Ishikawa (cell line): Measurements from ENCODE around the gene GINS2.
A peak's percentile ranks its signal among the peaks of the same experiment; 100 is the strongest.

Source experiments
- CEBPB ChIP-seq: IDR thresholded peaks from 2 replicates; pipeline ENCODE4 v1.6.1; 2012
- CREB1 ChIP-seq: IDR thresholded peaks from 2 replicates; pipeline ENCODE4 v1.6.1; 2012; ENCODE audit warnings: low read depth
- EGR1 ChIP-seq: IDR thresholded peaks from 2 replicates; pipeline ENCODE4 v1.6.1; 2012
- EP300 ChIP-seq: IDR thresholded peaks from 2 replicates; pipeline ENCODE4 v1.6.1; 2012; ENCODE audit warnings: borderline replicate concordance
- FOXM1 ChIP-seq: IDR thresholded peaks from 2 replicates; pipeline ENCODE4 v1.6.1; 2012; ENCODE audit warnings: low read depth, borderline replicate concordance
- MAX ChIP-seq: IDR thresholded peaks from 2 replicates; pipeline ENCODE4 v1.6.1; 2012
- NFIC ChIP-seq: IDR thresholded peaks from 2 replicates; pipeline ENCODE4 v1.6.1; 2012
- RAD21 ChIP-seq: IDR thresholded peaks from 2 replicates; pipeline ENCODE4 v1.6.1; 2012; ENCODE audit warnings: low read depth
- REST ChIP-seq: IDR thresholded peaks from 2 replicates; pipeline ENCODE4 v1.6.1; 2012; ENCODE audit warnings: low read depth, mild to moderate bottlenecking
- TAF1 ChIP-seq: IDR thresholded peaks from 2 replicates; pipeline ENCODE4 v1.6.1; 2012; ENCODE audit warnings: low read depth, mild to moderate bottlenecking
- TCF12 ChIP-seq: IDR thresholded peaks from 2 replicates; pipeline ENCODE4 v1.6.1; 2012; ENCODE audit warnings: low read depth
- TEAD4 ChIP-seq: IDR thresholded peaks from 2 replicates; pipeline ENCODE4 v1.6.1; 2012
- YY1 ChIP-seq: IDR thresholded peaks from 2 replicates; pipeline ENCODE4 v1.6.1; 2012; ENCODE audit warnings: low read depth
- ZBTB7A ChIP-seq: IDR thresholded peaks from 2 replicates; pipeline ENCODE4 v1.6.1; 2012; ENCODE audit warnings: low read depth
- TF ChIP-seq, protein P1 (sequence below): IDR thresholded peaks from 2 replicates; pipeline ENCODE4 v1.6.1; 2012

Gene GINS2

DNA sequence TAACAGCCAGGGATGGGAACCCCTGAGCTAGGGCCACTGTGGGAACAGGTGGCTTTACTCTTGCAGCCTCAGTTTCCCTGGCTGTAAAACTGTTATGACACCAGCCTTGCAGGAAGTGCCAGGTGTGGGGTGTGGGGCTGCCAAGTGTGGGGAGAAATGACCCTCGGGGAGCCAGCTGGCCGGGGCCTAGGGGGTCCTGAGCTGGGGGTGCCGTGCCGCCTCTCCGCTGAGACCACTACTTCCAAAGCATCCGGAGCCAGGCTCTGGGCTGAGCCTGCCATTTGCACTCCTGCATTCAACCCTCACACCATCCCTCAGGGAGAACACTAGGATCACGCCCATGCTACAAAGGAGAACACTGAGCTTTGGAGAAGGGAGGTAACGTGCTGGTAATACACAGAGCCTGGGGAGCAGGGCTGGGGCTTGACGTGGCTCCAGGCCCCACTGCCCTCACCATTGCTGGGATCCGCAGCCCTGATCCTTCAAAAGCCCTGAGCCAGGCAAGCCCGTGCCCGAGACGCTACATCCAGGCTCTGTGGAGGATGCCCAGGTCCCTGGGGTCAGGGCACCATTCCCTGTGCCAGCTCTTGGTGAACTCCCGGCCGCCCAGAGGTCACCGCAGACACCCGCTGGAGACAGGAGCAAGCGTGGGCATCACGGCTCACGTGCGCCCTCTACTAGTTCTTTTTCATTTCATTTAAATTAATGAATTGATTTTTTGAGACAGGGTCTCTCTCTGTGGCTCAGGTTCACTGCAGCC lies 28.8 kb upstream of the GINS2 start:
- TF ChIP-seq TAF1 (no peak), RAD21 (peak; percentile 85)

- TF ChIP-seq NFIC (no peak), CREB1 (no peak), FOXM1 (no peak), TAF1 (no peak), TCF12 (no peak), EP300 (no peak), REST (no peak)
- TF ChIP-seq, protein P1, sequence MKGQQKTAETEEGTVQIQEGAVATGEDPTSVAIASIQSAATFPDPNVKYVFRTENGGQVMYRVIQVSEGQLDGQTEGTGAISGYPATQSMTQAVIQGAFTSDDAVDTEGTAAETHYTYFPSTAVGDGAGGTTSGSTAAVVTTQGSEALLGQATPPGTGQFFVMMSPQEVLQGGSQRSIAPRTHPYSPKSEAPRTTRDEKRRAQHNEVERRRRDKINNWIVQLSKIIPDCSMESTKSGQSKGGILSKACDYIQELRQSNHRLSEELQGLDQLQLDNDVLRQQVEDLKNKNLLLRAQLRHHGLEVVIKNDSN: no peak
These were observed 27.9 kb upstream of the GINS2 start for GRCh38 chr16:85716680-85717038.

DNA sequence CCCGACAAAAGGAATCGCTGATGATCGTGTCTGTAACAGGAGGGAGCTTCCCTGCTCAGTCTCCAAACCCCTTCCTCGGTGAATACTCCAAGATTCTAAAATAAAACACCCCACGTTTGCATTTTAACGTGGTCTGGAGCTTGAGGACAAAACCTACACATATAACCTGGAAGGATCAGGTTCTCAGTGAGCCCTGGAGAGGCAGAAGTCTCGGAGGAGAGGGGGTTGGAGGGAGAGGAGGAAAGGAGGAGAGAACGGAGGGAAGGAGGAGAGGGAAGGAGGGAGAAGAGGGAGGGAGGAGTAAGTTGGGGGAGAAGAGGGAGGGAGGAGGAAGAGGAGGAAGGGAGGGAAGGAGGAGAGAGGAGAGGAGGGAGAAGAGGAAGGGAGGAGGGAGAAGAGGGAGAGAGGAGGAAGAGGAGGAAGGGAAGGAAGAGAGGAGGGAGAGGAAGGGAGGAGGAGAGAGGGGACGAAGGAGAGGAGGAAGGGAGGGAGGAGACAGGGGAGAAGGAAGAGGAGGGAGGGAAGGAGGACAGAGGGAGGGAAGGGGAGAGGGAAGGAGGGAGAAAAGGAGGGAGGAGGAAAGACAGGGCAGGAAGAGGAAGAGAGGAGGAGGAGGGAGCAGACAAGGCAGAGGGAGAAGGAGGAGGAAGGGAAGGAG lies 27.4 kb upstream of the GINS2 start:
- no peak for TF ChIP-seq TEAD4
- no peak for TF ChIP-seq EGR1
- no peak for TF ChIP-seq CREB1
- no peak for TF ChIP-seq FOXM1
- TF ChIP-seq NFIC: no peak
- no peak for TF ChIP-seq MAX
- TF ChIP-seq CEBPB: no peak
- no peak for TF ChIP-seq ZBTB7A
- TF ChIP-seq, protein P1: no peak
- no peak for TF ChIP-seq TCF12
- TF ChIP-seq TAF1: no peak
- no peak for TF ChIP-seq RAD21
- TF ChIP-seq REST: no peak
- TF ChIP-seq EP300: no peak
- TF ChIP-seq YY1: no peak

- TF ChIP-seq TCF12 (no peak), EGR1 (no peak), TAF1 (no peak), NFIC (no peak), CEBPB (no peak), TEAD4 (no peak), CREB1 (no peak), RAD21 (no peak), FOXM1 (no peak), ZBTB7A (no peak), YY1 (no peak)
- TF ChIP-seq, protein P1: no peak
These were observed 26.6 kb upstream of the GINS2 start for GRCh38 chr16:85715169-85716021.

- TF ChIP-seq ZBTB7A (no peak), YY1 (no peak), TCF12 (no peak), TEAD4 (no peak), EGR1 (no peak), CREB1 (no peak)
These were observed 24.0 kb upstream of the GINS2 start for GRCh38 chr16:85712801-85713200.
